HEK293T (cell line): ENCODE results near the gene HSD17B4.

ENCODE experiments used
- CTCF ChIA-PET: fragments of 350-600 bp; formaldehyde crosslinking; extraction: SDS; loops from one replicate; lab custom pipeline; 2021; ENCODE audit warnings: antibody characterized with exemption, inconsistent platforms; lab: Yijun Ruan, JAX
- POLR2A ChIA-PET: fragments of 350-600 bp; formaldehyde crosslinking; extraction: SDS; loops from one replicate; lab custom pipeline; 2020; ENCODE audit warnings: antibody characterized with exemption, inconsistent platforms; lab: Yijun Ruan, JAX
- DNase-seq: peaks from one replicate; pipeline ENCODE4 v3.0.0; 2012; ENCODE audit warnings: mixed read lengths; ENCODE audit errors: extremely low spot score
- ARNT ChIP-seq: fragments of 450-650 bp; IDR thresholded peaks from 2 replicates; pipeline ENCODE4 v1.6.1; 2017; ENCODE audit warnings: mild to moderate bottlenecking
- BHLHE40 ChIP-seq: fragments of 450-650 bp; IDR thresholded peaks from 2 replicates; pipeline ENCODE4 v1.6.1; 2016; ENCODE audit warnings: mild to moderate bottlenecking, moderate library complexity, borderline replicate concordance
- CTBP1 ChIP-seq: fragments of 450-650 bp; IDR thresholded peaks from 2 replicates; pipeline ENCODE4 v1.6.1; 2016; ENCODE audit warnings: borderline replicate concordance
- ELF4 ChIP-seq: fragments of 450-650 bp; IDR thresholded peaks from 2 replicates; pipeline ENCODE4 v1.6.1; 2017; ENCODE audit warnings: antibody characterized with exemption
- FOXA1 ChIP-seq: fragments of 450-650 bp; IDR thresholded peaks from 2 replicates; pipeline ENCODE4 v1.6.1; 2016; ENCODE audit warnings: mild to moderate bottlenecking
- FOXK2 ChIP-seq: fragments of 450-650 bp; IDR thresholded peaks from 2 replicates; pipeline ENCODE4 v1.6.1; 2016; ENCODE audit warnings: mild to moderate bottlenecking
- FOXM1 ChIP-seq: fragments of 450-650 bp; IDR thresholded peaks from 2 replicates; pipeline ENCODE4 v1.6.1; 2017; ENCODE audit warnings: mild to moderate bottlenecking, borderline replicate concordance
- HDGF ChIP-seq: fragments of 450-650 bp; IDR thresholded peaks from 2 replicates; pipeline ENCODE4 v1.6.1; 2017; ENCODE audit warnings: antibody characterized with exemption, borderline replicate concordance
- L3MBTL2 ChIP-seq: fragments of 450-650 bp; conservative IDR thresholded peaks from 2 replicates; pipeline ENCODE4 v1.6.1; 2016; ENCODE audit warnings: mild to moderate bottlenecking
- LEF1 ChIP-seq: fragments of 450-650 bp; IDR thresholded peaks from 2 replicates; pipeline ENCODE4 v1.6.1; 2017; ENCODE audit warnings: mild to moderate bottlenecking, borderline replicate concordance
- NFRKB ChIP-seq: fragments of 450-650 bp; IDR thresholded peaks from 2 replicates; pipeline ENCODE4 v1.6.1; 2016; ENCODE audit warnings: mild to moderate bottlenecking, moderate library complexity
- PKNOX1 ChIP-seq: fragments of 450-650 bp; IDR thresholded peaks from 2 replicates; pipeline ENCODE4 v1.6.1; 2016
- SP1 ChIP-seq: fragments of 450-650 bp; IDR thresholded peaks from 2 replicates; pipeline ENCODE4 v1.6.1; 2017
- SUZ12 ChIP-seq: fragments of 450-650 bp; IDR thresholded peaks from 2 replicates; pipeline ENCODE4 v1.6.1; 2016; ENCODE audit warnings: mild to moderate bottlenecking
- TARDBP ChIP-seq: fragments of 450-650 bp; IDR thresholded peaks from 2 replicates; pipeline ENCODE4 v1.6.1; 2016
- ZNF384 ChIP-seq: fragments of 450-650 bp; IDR thresholded peaks from 2 replicates; pipeline ENCODE4 v1.6.1; 2016

The HSD17B4 gene

GRCh38 chr5:119452373-119453039 is at the start of gene HSD17B4:
TSS of gene HSD17B4 (plus strand) at chr5:119452497. CDS start at chr5:119452576, 79 bp downstream.
- ChIA-PET POLR2A (interaction anchor here (1.0 to 2.4 kb wide), 3 partner anchors 10 to 382 kb away, joined by 3 to 14 read pairs (median 4); partner anchors contain the start of gene DMXL1), CTCF (interaction anchor here (1.9 kb wide), 1 partner anchor 9 kb away, joined by 5 read pairs; no protein-coding TSS in a partner anchor)
- peak; percentile 84 for DNase-seq
- TF ChIP-seq L3MBTL2 (peak; percentile 72; the same call in 1 of the 2 replicates), HDGF (no peak), ELF4 (peak; percentile 20; the same call in 1 of the 2 replicates), FOXK2 (no peak), ZNF384 (no peak), PKNOX1 (no peak), SUZ12 (no peak)

GRCh38 chr5:119402555-119402954 is 49.7 kb upstream of the HSD17B4 start:
- ChIA-PET POLR2A (interaction anchor here (0.7 to 1.6 kb wide), 2 partner anchors 16 to 332 kb away, joined by 3 to 5 read pairs; partner anchors contain the start of gene DMXL1), CTCF (interaction anchor here (0.8 kb wide), 1 partner anchor 9 kb away, joined by 3 read pairs; no protein-coding TSS in a partner anchor)
- no peak for DNase-seq
- TF ChIP-seq L3MBTL2: no peak
- TF ChIP-seq TARDBP: no peak
- no peak for TF ChIP-seq LEF1

- TF ChIP-seq FOXK2: no peak
- TF ChIP-seq SUZ12: no peak
- TF ChIP-seq CTBP1: no peak
- TF ChIP-seq ARNT: no peak
- no peak for TF ChIP-seq PKNOX1
- TF ChIP-seq BHLHE40: no peak
- no peak for TF ChIP-seq FOXA1
- TF ChIP-seq FOXM1: no peak
- no peak for TF ChIP-seq LEF1
- no peak for TF ChIP-seq ELF4
- TF ChIP-seq SP1: no peak
- no peak for TF ChIP-seq HDGF
- TF ChIP-seq L3MBTL2: no peak
- TF ChIP-seq TARDBP: no peak
- DNase-seq: no peak
- ChIA-PET POLR2A (no interaction called here), CTCF (interaction anchor here (0.6 kb wide), 1 partner anchor 195 kb away, joined by 3 read pairs; no protein-coding TSS in a partner anchor)
These were observed 48.3 kb upstream of the HSD17B4 start for GRCh38 chr5:119404033-119404432.

- DNase-seq: no peak
- POLR2A ChIA-PET: no interaction called here
- CTCF ChIA-PET: no interaction called here
- TF ChIP-seq FOXA1: no peak
- TF ChIP-seq BHLHE40: no peak
- no peak for TF ChIP-seq SP1
- TF ChIP-seq SUZ12: no peak
- TF ChIP-seq PKNOX1: no peak
- no peak for TF ChIP-seq FOXM1
- TF ChIP-seq ELF4: no peak
- TF ChIP-seq CTBP1: no peak
- TF ChIP-seq ARNT: no peak
- no peak for TF ChIP-seq TARDBP
- TF ChIP-seq LEF1: no peak
- TF ChIP-seq L3MBTL2: no peak
- TF ChIP-seq HDGF: no peak
- no peak for TF ChIP-seq ZNF384
These were observed 46.9 kb upstream of the HSD17B4 start for GRCh38 chr5:119405419-119405818.

DNA sequence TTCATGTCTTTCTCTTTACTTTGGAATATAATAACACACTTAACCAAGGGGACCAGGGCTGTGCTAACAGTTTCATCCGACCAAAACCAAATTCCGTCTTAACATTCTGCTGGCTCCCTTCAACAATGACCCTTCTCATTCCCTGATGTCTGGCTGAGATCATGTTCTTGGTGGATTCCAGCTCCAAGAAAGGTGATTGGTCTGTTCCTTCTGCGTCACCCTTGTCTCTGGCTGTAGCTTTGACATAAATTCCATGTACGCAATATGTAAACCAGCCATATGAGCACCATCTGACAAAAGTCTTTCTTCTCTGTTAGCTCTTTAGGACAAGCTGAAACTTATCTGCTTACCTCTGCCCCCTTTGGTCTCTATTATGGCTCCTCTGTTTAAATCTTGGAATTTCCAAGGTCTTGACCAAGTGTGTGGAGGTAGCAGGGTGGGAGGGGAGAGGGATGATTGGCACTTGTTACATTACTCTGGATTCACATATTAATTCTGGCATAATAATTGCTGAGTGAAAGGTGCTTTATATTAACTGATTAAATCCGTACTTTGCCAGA is 45.7 kb upstream of the HSD17B4 start:
- ChIA-PET CTCF (no interaction called here), POLR2A (no interaction called here)
- no peak for DNase-seq
- TF ChIP-seq SUZ12 (no peak), TARDBP (no peak), CTBP1 (no peak), ARNT (no peak), ZNF384 (no peak), PKNOX1 (no peak), BHLHE40 (no peak), FOXM1 (no peak), L3MBTL2 (no peak), FOXK2 (no peak), NFRKB (no peak), FOXA1 (no peak), LEF1 (no peak), ELF4 (no peak), HDGF (no peak), SP1 (no peak)
